ENCODE results near the gene KRTAP19-4. TPM values are rescaled to one million over a fixed set of nuclear protein-coding genes. Genes with fewer than 3 reads are reported as not detected.
"Not testable (repeated sequence)": the region's sequence is repeated elsewhere in the genome, so short reads cannot be mapped to it uniquely, and the experiment has no call there.

Gene KRTAP19-4, protein sequence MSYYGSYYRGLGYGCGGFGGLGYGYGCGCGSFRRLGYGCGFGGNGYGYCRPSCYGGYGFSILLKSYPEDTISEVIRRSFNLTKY
- not detected for polyA plus RNA-seq (ENCODE audit: insufficient read depth in 1 of 5, insufficient read length in 5 of 5, low replicate concordance in 1 of 5)
- long read RNA-seq, donor 1: 0 reads
- long read RNA-seq, donor 2: 0 reads
- long read RNA-seq, donor 3: 0 reads
- long read RNA-seq, donor 4: 0 reads
- long read RNA-seq, donor 5: 0 reads
- long read RNA-seq, donor 6: 0 reads
- long read RNA-seq, donor 7: 0 reads
- long read RNA-seq, donor 8: 0 reads

DNA sequence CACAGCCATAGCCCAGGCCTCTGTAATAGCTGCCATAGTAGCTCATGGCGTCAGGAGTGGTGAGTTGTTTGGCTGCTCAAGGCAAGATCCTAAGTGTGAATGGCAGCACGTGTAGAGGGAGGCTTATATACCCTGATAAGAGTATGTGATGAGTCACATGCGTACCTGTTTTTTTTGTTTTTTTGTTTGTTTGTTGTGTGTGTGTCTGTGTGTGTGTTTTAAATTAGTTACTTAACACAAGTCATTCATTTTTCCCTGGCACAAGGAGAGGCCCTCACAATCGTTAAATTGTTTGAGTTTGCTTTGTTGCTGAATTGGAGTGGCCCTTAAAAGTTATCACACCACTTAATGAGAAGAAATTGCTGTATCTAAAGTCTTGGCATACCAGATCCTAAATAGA, at the start of gene KRTAP19-4:
Gene KRTAP19-4, minus strand, starts transcription at position 101 of the 400 bp plus-strand sequence. Its CDS starts 55 bp downstream, at position 46.
- DNase-seq: no peak

DNA sequence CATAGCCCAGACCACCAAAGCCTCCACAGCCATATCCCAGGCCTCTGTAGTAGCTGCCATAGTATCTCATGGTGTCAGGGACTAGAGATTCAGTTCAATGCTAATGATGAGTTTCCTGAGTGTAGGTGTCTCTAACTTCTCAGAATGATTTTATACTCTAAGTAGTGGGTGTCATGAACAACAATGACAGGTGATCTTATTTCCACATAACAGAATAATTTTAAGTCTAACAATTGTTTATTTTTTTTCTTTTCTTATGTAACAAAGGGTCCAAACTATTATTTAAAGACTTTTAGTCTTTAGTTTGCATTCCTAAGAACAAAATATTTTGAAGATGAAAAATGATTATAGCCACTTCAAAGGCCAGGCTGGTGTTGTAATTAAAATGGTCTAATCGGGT, 44.8 kb upstream of the KRTAP19-4 start, which contains the start of gene KRTAP19-6:
Gene KRTAP19-6, minus strand, starts transcription at position 101 of the 400 bp plus-strand sequence. Its CDS starts 31 bp downstream, at position 70.
- no peak for DNase-seq

DNA sequence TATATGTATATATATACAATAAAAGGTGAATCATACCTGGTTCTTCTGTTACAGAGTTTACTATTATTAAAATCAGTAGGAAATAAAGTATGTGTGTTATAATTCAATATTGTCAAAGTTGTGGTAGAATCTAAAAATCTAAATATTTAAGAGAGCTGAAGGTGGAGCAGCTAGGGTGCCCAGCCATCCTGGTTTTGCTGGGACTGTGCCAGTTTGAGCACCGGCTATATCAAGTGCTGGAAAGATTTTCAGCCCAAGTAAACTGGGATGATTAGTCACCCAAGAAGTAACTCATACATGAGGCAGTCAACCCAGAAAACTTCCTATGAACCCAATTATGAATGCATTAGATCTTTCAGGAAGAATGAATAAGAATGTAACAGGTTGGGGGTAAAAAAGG, 21.9 kb upstream of the KRTAP19-4 start:
- no peak for DNase-seq

DNA sequence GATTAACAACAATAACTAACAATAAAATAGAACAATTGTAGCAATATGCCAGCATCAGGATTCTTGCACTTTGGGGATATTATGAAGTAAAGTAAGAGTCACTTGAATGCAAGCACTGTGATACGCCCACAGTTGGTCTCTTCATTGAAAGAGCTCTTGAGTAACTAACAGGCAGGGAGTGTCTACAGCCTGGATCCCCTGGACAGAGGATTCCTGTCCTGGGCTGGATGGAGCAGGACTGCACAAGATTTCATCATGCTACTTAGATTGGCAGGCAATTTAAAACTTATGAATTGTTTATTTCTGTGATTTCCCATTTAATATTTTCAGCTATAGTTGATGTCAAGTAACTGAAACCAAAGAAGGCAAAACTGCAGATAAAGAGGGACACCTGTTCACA, 18.7 kb upstream of the KRTAP19-4 start:
- no peak for DNase-seq

DNA sequence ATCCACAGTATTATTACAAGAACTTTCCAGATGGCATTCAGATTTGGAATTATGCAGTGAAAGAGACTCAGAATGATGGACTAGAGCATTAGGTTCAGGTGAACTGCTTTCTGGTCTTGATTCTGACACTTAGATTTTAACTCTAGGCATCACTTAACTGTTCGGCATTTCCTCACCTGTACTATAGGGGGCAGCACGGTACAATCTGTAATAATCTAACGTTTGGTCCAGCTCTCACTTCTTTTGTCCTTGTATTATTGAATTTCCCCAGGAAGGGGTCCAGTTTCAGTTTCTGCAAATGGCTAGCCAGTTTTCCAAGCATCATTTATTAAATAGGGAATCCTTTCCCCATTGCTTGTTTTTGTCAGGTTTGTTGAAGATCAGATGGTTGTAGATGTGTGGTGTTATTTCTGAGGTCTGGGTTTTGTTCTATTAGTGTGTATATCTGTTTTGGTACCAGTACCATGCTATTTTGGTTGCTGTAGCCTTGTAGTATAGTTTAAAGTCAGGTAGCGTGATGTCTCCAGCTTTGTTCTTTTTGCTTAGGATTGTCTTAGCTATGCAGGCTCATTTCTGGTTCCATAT, 8.7 kb upstream of the KRTAP19-4 start:
- not testable (repeated sequence) for DNase-seq

DNA sequence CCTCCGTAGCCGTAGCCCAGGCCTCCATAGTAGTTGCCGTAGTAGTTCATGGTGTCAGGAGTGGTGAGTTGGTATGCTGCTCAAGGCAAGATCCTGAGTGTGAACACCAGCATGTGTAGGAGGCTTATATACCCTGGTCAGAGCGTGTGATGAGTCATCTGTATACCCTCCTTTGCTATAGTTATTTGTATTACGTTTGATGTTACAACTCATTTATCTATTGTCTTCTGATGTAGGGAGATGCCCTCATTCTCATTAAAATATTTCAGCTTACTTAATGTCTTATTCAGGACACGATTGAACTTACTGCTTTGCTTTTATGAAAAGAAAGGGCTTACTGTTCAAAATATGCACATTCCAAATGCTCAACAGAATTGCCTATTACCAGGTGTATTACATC, 5.1 kb upstream of the KRTAP19-4 start, which contains the start of gene KRTAP19-5:
Gene KRTAP19-5, minus strand, starts transcription at position 101 of the 400 bp plus-strand sequence. Its CDS starts 51 bp downstream, at position 50.
- DNase-seq: no peak

DNA sequence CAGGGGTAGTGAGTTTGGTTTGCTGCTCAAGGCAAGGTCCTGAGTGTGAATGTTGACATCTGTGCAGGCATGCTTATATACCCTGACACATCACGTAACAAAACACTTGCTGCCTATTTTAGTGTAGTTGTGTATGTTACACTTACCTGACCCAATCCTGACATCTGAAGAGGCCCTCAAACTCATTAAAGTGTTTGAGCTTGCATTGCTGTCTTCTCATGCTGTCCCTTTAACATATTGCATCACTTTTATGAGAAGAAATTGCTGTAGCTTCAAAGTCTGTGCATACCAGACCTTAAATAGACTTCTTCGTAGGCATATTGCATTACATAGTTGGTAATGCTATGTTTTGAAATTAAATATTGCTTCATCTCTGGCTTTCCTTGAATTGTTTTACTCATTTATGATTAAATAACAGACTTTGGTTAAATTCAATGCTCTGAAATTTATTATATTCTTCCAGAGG, 5.0 kb downstream of the KRTAP19-4 start, which contains the start of gene KRTAP19-3:
Gene KRTAP19-3, minus strand, starts transcription at position 51 of the 466 bp plus-strand sequence. CDS start 56 bp downstream, outside the sequence.
- no peak for DNase-seq

DNA sequence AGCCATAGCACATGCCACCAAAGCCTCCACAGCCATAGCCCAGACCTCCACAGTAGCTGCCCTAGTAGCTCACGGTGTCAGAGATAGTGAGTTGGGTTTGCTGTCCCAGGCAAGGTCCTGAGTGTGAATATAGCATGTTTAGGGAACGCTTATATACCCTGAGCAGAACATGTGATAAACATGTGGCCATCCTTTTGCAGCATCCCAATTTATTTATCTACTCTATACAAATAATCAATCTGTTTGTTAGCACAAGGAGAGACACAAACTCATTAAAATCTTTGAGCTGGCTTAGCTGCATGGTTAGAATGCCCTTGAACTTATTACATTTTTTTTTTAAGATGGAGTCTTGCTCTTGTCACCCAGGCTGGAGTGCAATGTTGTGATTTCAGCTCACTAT, 9.6 kb downstream of the KRTAP19-4 start, which contains the start of gene KRTAP19-2:
Gene KRTAP19-2, minus strand, starts transcription at position 101 of the 400 bp plus-strand sequence. Its CDS starts 88 bp downstream, at position 13.
- no peak for DNase-seq

DNA sequence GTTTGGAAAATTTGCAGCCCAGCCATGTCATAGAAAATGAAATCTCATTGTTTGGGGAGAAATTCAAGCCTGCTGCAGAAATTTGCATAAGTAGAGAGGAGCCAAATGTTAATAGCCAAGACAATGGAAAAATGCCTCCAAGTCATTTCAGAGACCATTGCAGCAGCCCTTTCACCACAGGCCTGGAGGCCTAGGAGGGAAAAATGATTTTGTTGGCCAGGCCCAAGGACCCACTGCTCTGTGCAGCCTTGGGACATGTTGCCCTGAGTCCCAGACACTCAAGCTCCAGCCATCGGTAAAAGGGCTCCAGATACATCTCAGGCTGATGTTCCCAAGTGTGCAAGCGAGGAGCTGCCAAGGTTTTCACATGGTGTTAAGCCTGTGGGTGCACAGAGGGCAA, 10.8 kb downstream of the KRTAP19-4 start:
- DNase-seq: no peak

DNA sequence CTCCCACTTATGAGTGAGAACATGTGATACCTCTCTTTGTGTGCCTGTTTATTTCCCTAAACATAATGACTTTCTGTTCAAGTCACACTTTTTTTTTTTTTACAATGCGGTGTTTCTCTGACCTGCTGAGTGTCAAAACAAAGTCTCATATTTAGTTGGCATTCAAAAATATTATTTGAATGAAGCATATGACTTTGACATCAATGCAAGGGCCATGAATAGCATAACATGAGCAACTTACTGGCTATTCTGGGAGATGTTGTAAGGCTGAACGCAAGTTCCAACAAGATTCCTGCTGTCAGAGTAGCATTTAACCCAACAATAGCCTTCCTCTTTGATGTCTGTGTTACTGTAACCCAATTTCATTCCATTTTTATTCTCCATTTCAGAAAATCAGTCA, 14.8 kb downstream of the KRTAP19-4 start:
- no peak for DNase-seq

DNA sequence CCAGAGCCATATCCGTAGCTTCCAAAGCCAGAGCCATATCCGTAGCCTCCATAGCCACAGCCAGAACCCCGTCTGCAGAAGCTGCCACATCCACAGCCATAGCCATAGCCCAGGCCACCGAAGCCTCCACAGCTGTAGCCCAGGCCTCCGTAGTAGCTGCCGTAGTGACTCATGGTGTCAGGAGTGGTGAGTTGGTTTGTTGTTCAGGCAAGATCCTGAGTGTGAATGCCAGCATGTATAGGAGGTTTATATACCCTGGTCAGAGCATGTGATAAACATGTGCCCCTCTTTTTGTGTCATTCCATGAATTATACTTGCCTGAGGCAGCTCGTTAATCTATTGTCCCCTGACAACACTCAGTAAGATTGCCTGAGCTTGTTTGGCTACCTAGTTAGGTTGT, 16.8 kb downstream of the KRTAP19-4 start, which contains the start of gene KRTAP19-1:
Gene KRTAP19-1, minus strand, starts transcription at position 223 of the 400 bp plus-strand sequence. Its CDS starts 50 bp downstream, at position 173.
- no peak for DNase-seq

DNA sequence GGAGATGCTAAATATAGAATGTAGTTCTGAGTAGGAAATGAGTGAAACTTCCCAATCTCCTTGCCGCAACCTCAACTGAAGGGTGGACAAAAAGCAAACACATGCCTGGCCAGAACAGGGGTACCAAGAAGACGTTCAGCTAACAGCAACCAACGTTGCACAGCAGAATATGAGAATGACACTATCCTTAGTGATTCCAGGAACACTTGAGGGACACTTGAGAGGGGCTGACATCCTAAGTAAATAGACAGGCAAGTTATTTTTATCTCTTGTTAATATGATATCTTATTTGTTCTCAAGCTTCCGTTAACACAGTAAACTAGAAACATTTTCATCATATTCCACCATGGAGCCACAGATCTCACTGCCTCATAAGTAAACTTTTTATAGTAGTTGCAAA, 17.7 kb downstream of the KRTAP19-4 start:
- no peak for DNase-seq

DNA sequence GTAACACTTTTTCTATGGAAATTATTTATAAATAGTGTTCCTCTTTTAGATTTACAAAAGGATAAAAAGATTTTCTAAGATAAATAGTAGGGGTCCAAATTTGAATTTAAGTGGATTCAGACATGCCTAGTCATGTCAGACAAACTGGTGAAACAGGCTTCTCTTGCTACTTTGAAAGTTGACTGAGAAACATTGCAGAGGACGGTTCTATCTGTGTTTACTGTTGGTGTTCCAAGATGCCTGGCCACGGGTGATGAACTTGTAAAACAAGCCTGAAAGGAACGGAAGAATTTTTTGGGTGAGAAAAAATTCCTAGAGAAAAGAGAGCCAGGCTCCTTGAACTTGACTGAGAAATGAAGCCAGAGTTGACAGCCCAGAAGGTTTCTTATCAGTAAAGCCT, 19.0 kb downstream of the KRTAP19-4 start:
- DNase-seq: no peak

DNA sequence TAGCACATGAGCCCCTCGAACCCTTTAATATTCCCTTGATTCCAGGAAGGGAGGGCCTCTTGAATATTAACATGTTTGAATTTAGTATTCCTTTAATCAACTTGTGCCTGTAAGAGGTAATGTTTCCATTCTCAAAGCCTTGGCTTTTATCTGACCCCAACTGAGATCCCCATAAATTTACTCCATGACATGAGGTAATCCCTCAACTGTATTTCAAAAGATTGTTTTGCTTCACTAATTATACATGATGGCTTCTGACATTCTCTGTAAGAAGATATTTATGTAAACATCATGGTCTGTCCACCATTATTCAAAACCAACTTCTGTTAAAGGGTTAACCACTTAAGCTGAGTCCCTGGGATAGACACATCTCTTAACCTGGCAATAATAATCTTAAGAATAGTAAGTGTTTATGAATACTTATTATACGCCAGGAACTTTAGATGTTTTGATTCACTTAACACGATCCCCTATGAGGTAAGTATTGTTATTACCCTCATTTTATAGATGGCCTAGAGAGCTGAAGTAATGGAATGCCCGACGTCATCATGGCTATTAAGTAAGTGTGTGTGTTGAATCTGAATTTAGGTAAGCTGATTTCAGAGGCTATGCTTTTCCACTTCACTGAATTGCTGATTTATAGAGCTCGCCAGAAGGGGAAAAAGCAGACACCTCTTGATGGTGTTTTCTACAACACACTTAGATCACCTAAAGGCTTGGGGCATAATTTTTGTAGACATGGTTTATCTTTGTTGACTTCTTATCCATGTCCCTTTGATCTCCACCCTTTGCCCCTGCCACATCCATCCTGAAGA, 27.9 kb downstream of the KRTAP19-4 start:
- no peak for DNase-seq

DNA sequence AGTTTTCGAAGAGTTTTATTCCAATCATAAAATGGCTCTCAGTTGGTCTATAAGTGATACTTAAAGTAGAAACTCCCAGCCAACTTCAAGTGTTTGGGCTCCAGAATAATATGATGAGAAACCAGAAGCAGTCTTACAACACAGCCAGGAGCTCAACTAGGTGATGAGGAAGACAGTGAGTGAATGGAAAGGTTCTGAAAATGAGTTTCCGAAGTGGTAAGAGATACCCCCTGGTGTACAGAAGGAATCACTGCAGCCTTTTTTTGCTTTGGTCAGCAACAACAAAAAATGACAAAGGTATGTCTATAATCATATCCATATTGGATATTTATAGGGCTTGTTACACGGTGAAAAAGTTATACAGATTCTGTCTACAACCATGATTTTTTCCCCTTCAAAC, 33.3 kb downstream of the KRTAP19-4 start:
- no peak for DNase-seq

DNA sequence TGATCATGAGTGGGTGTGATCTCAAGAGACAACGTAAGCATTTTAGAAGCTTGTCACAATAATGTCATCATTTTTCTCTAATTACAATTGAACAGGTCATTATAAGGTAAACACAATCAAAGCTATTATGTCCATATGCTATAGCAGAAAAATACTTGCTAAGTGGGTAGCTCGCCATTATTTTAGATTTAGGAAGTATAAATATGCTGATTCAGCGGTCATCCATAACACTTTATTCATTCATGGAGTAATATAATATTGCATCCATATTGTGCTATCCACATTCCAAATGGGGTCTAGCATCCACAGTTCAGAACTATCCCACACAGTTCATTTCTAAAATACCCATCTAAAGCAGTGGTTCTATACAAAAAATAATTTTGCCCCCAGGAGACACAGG, 48.5 kb downstream of the KRTAP19-4 start:
- DNase-seq: no peak

DNA sequence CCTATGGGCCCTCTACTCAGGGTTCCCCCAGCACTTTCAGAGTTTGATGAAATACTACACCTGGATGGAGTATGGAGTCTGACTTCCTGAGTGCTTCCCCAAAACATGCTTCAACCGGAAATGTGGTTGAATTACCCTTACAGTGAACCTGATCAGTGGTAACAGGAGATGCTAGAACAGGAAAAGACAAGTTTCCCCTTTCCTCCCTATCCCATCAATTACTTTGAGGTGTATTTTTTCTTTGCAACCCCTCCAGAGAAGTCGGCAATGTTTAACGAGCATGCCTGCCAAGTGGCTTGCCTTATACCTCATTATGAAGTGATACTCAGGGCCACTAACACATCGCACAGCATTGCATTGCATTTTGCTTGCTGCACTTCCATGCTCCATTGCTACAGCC, 49.9 kb downstream of the KRTAP19-4 start:
- no peak for DNase-seq

All from right lung (tissue), 10 donors.